Hair follicle dermal papilla cell (primary cell): Measurements from ENCODE around the gene ZNF490. TPM values are rescaled to one million over a fixed set of nuclear protein-coding genes. Genes with fewer than 3 reads are reported as not detected.

Source experiments
- total RNA-seq: library from RNA; depleted of rRNA; stranded (reverse); fragments of >200 nt; gene quantifications from 2 replicates; pipeline ENCODE4 v1.2.3, GENCODE V29; 2012

ZNF490 gene
- 5.8 and 6.5 TPM in 2 replicates for total RNA-seq

DNA sequence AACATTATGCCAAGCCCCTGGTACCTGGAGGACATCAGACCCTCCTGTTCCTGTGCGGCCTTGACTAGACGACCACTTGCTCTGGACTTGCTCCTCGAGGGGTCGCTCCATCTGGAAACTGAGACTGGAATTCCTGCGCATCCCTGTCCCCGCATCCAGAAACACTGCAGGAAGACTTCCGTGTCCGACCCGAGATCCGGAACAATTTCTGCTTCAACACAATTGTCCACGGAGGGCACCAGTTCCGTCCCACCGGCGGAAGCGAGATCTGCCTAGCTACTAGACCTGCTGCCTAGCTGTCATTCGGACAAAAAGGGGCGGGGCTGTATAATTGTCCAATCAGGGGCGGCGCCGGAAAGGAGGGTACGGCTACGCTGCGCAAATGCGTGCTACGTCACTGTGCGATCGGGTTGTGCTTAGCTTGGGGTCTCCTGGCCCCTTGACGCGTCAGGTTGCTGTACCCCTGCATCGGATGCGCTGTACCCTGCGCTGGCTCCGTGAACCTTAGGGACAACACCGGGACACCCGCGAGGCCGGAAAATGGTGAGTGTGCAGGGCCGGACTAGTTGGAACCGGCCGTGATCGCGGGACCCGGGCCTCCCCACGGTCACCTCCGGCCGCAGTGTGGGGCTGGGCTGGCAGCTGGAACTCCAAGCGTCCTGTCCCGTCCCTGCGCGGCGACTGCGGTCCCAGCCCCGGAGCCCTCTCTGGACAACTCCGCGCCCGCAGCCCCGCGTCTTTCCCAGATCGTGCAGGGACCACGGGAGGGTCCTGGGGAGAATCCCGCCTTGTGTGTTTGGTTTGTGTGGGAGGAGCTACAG lies at the start of gene ZNF490, which contains the start of gene ZNF791:
ZNF490 (minus strand) TSS at position 274 of the 821 bp plus-strand sequence; CDS start at position 141, 133 bp downstream.
ZNF791 (plus strand) TSS at position 381 of the 821 bp plus-strand sequence; CDS start at position 541, 160 bp downstream.

DNA sequence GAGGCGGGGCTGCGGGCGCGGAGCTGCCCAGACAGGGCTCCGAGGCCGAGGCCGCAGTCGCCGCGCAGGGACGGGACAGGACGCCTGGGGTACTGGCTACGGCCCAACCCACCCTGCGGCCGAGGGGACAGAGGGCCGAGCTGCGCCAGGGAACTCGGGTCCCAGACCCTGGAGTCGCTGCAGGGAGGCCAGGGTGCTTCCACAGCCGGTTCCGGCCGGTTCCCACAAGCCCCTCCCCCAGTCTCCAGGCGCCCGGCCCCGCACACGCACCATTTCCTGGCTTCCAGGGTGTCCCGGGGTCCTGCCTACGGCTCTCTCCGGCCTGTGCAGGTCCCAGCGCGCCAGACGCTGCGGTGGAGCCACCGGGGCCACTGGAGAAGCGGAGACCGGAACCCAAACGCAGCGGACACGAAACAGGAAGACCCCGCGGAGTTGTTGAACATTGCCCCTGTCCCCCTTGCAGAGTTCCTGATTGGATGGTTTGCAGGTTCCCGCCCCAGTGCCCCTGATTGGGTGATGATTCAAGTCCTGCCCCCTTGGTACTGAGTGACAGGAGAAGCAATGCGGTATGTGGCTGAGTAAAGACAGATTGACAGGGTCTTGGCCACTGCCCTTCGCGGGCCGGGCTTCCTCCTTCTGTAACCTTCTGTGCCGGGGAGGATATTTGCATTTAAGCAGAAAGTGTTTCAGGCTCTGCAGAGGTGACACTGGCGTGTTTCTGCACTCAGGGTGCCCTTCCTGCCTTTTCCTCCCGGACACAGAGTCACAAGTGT lies 59.4 kb downstream of the ZNF490 start, which contains the start of gene ZNF564:
ZNF564 (minus strand) TSS at position 423 of the 773 bp plus-strand sequence; CDS start at position 273, 150 bp downstream.

Other genes starting within 250 kb of the ZNF490 start
- 1.5 and 2.4 TPM in 2 replicates for gene ZNF442, start 245.1 kb downstream of the ZNF490 start, total RNA-seq
- gene ZNF799, start 209.5 kb downstream of the ZNF490 start, total RNA-seq: 3.4 and 3.6 TPM in 2 replicates
- 1.8 TPM in 2 replicates for gene ZNF443, start 169.8 kb downstream of the ZNF490 start, total RNA-seq
- gene ZNF709, start 126.0 kb downstream of the ZNF490 start, total RNA-seq: 2.6 and 3.7 TPM in 2 replicates
- 6.9 and 10.5 TPM in 2 replicates for gene ZNF564, start 59.3 kb downstream of the ZNF490 start, total RNA-seq
- gene ZNF791, start 107 bp upstream of the ZNF490 start, total RNA-seq: 16.0 and 18.3 TPM in 2 replicates
- gene MAN2B1, start 55.9 kb upstream of the ZNF490 start, total RNA-seq: 48.8 and 55.5 TPM in 2 replicates
- gene WDR83, start 56.0 kb upstream of the ZNF490 start, total RNA-seq: 6.7 and 8.4 TPM in 2 replicates
- 49.5 and 58.8 TPM in 2 replicates for gene DHPS, start 71.1 kb upstream of the ZNF490 start, total RNA-seq
- gene GNG14, start 77.2 kb upstream of the ZNF490 start, total RNA-seq: not detected in 2 replicates
- 10.4 and 12.3 TPM in 2 replicates for gene FBXW9, start 85.8 kb upstream of the ZNF490 start, total RNA-seq
- gene TNPO2, start 113.1 kb upstream of the ZNF490 start, total RNA-seq: 51.8 and 60.7 TPM in 2 replicates
- gene TRIR, start 123.9 kb upstream of the ZNF490 start, total RNA-seq: 90.7 and 109 TPM in 2 replicates
- 74.2 and 91.0 TPM in 2 replicates for gene GET3, start 126.7 kb upstream of the ZNF490 start, total RNA-seq
- not detected in 2 replicates for gene BEST2, start 141.0 kb upstream of the ZNF490 start, total RNA-seq
- 18.3 and 18.8 TPM in 2 replicates for gene HOOK2, start 164.7 kb upstream of the ZNF490 start, total RNA-seq
- 175 and 240 TPM in 2 replicates for gene JUNB, start 180.7 kb upstream of the ZNF490 start, total RNA-seq
- 140 TPM in 2 replicates for gene PRDX2, start 191.0 kb upstream of the ZNF490 start, total RNA-seq
- not detected in 2 replicates for gene THSD8, start 191.3 kb upstream of the ZNF490 start, total RNA-seq
- gene RNASEH2A, start 195.8 kb upstream of the ZNF490 start, total RNA-seq: 3.7 and 6.2 TPM in 2 replicates
- gene RTBDN, start 223.8 kb upstream of the ZNF490 start, total RNA-seq: not detected in 2 replicates
- 0.16 and 0.36 TPM in 2 replicates for gene MAST1, start 227.7 kb upstream of the ZNF490 start, total RNA-seq